ENCODE data around the gene LAD1. TPM values are rescaled to one million over a fixed set of nuclear protein-coding genes. Genes with fewer than 3 reads are reported as not detected.

The LAD1 gene
- total RNA-seq, 1 donor from 2014 or later, result not detected

GRCh38 chr1:201393076-201393475 is 6.0 kb downstream of the LAD1 start:
- H3K9me3 Mint-ChIP-seq, result no peaks in the 10 kb centered on the region
- intact Hi-C loops (cut with micrococcal nuclease), result no loop called here
- peaks cover 19% of the 10 kb centered on the region for H3K27me3 Mint-ChIP-seq
- H3K36me3 Mint-ChIP-seq (ENCODE audit: low read depth), result no peaks in the 10 kb centered on the region
- H3K27ac Mint-ChIP-seq, result no peak overlapping the region
- DNase-seq, result no peak
- no peak overlapping the region for H3K4me3 Mint-ChIP-seq
- no peaks in the 10 kb centered on the region for H3K4me1 Mint-ChIP-seq

- H3K4me3 Mint-ChIP-seq, result no peak overlapping the region
- DNase-seq, result no peak
- H3K36me3 Mint-ChIP-seq (ENCODE audit: low read depth), result no peaks in the 10 kb centered on the region
- no peaks in the 10 kb centered on the region for H3K4me1 Mint-ChIP-seq
- peaks cover 11% of the 10 kb centered on the region for H3K27me3 Mint-ChIP-seq
- H3K27ac Mint-ChIP-seq, result no peak overlapping the region
- H3K9me3 Mint-ChIP-seq, result no peaks in the 10 kb centered on the region
- intact Hi-C loops (cut with micrococcal nuclease), result no loop called here
These were observed 7.2 kb downstream of the LAD1 start for GRCh38 chr1:201391651-201392511.

GRCh38 chr1:201391225-201391624 is 7.9 kb downstream of the LAD1 start:
- no peak for DNase-seq
- no peak overlapping the region for H3K4me3 Mint-ChIP-seq
- H3K9me3 Mint-ChIP-seq, result no peaks in the 10 kb centered on the region
- H3K36me3 Mint-ChIP-seq (ENCODE audit: low read depth), result no peaks in the 10 kb centered on the region
- H3K27me3 Mint-ChIP-seq, result peaks cover 9% of the 10 kb centered on the region
- H3K4me1 Mint-ChIP-seq, result no peaks in the 10 kb centered on the region
- intact Hi-C loops (cut with micrococcal nuclease), result no loop called here
- no peak overlapping the region for H3K27ac Mint-ChIP-seq

- no peak overlapping the region for H3K27ac Mint-ChIP-seq
- no peaks in the 10 kb centered on the region for H3K36me3 Mint-ChIP-seq (ENCODE audit: low read depth)
- no peak overlapping the region for H3K4me3 Mint-ChIP-seq
- intact Hi-C loops (cut with micrococcal nuclease), result no loop called here
- no peaks in the 10 kb centered on the region for H3K9me3 Mint-ChIP-seq
- peaks cover 8% of the 10 kb centered on the region for H3K27me3 Mint-ChIP-seq
- DNase-seq, result no peak
- no peaks in the 10 kb centered on the region for H3K4me1 Mint-ChIP-seq
These were observed 10.1 kb downstream of the LAD1 start for GRCh38 chr1:201389051-201389450.

- Mint-ChIP-seq H3K4me1 (no peaks in the 10 kb centered on the region), H3K36me3 (ENCODE audit: low read depth) (no peaks in the 10 kb centered on the region), H3K9me3 (no peaks in the 10 kb centered on the region), H3K27me3 (peaks cover under 1% of the 10 kb centered on the region), H3K27ac (no peak overlapping the region), H3K4me3 (no peak overlapping the region)
- intact Hi-C loops (cut with micrococcal nuclease), result no loop called here
- no peak for DNase-seq
These were observed 12.9 kb downstream of the LAD1 start for GRCh38 chr1:201386208-201386607.

GRCh38 chr1:201385299-201385891 is 13.7 kb downstream of the LAD1 start:
- Mint-ChIP-seq H3K27me3 (no peaks in the 10 kb centered on the region), H3K4me1 (no peaks in the 10 kb centered on the region), H3K27ac (no peak overlapping the region), H3K36me3 (ENCODE audit: low read depth) (no peaks in the 10 kb centered on the region), H3K9me3 (no peaks in the 10 kb centered on the region), H3K4me3 (no peak overlapping the region)
- intact Hi-C loops (cut with micrococcal nuclease), result no loop called here
- DNase-seq, result peak; percentile 81

- no peak for DNase-seq
- H3K9me3 Mint-ChIP-seq, result no peaks in the 10 kb centered on the region
- intact Hi-C loops (cut with micrococcal nuclease), result no loop called here
- no peaks in the 10 kb centered on the region for H3K36me3 Mint-ChIP-seq (ENCODE audit: low read depth)
- no peaks in the 10 kb centered on the region for H3K27me3 Mint-ChIP-seq
- H3K4me3 Mint-ChIP-seq, result no peak overlapping the region
- no peak overlapping the region for H3K27ac Mint-ChIP-seq
- no peaks in the 10 kb centered on the region for H3K4me1 Mint-ChIP-seq
These were observed 14.7 kb downstream of the LAD1 start for GRCh38 chr1:201384406-201384782.

GRCh38 chr1:201383647-201384405 is 15.3 kb downstream of the LAD1 start:
- no peak overlapping the region for H3K4me3 Mint-ChIP-seq
- no peaks in the 10 kb centered on the region for H3K4me1 Mint-ChIP-seq
- no peaks in the 10 kb centered on the region for H3K36me3 Mint-ChIP-seq (ENCODE audit: low read depth)
- no peak for DNase-seq
- no peak overlapping the region for H3K27ac Mint-ChIP-seq
- intact Hi-C loops (cut with micrococcal nuclease), result no loop called here
- H3K27me3 Mint-ChIP-seq, result no peaks in the 10 kb centered on the region
- no peaks in the 10 kb centered on the region for H3K9me3 Mint-ChIP-seq

GRCh38 chr1:201381130-201381529 is 18.0 kb downstream of the LAD1 start:
- Mint-ChIP-seq H3K4me3 (no peak overlapping the region), H3K4me1 (no peaks in the 10 kb centered on the region), H3K27me3 (peaks cover 2% of the 10 kb centered on the region), H3K36me3 (ENCODE audit: low read depth) (no peaks in the 10 kb centered on the region), H3K27ac (no peak overlapping the region), H3K9me3 (no peaks in the 10 kb centered on the region)
- DNase-seq, result no peak
- intact Hi-C loops (cut with micrococcal nuclease), result no loop called here

GRCh38 chr1:201379733-201380242 is 19.3 kb downstream of the LAD1 start:
- no peaks in the 10 kb centered on the region for H3K4me1 Mint-ChIP-seq
- no peak overlapping the region for H3K4me3 Mint-ChIP-seq
- intact Hi-C loops (cut with micrococcal nuclease), result no loop called here
- H3K27me3 Mint-ChIP-seq, result peaks cover 2% of the 10 kb centered on the region
- DNase-seq, result no peak
- no peaks in the 10 kb centered on the region for H3K36me3 Mint-ChIP-seq (ENCODE audit: low read depth)
- no peak overlapping the region for H3K27ac Mint-ChIP-seq
- H3K9me3 Mint-ChIP-seq, result no peaks in the 10 kb centered on the region

- Mint-ChIP-seq H3K27ac (no peak overlapping the region), H3K4me3 (no peak overlapping the region), H3K4me1 (no peaks in the 10 kb centered on the region), H3K9me3 (no peaks in the 10 kb centered on the region), H3K27me3 (peaks cover 4% of the 10 kb centered on the region), H3K36me3 (ENCODE audit: low read depth) (no peaks in the 10 kb centered on the region)
- intact Hi-C loops (cut with micrococcal nuclease), result no loop called here
- DNase-seq, result no peak
These were observed 20.3 kb downstream of the LAD1 start for GRCh38 chr1:201378804-201379203.

GRCh38 chr1:201377611-201378092 is 21.5 kb downstream of the LAD1 start, which contains the start of gene TNNT2:
TNNT2 (minus strand) TSS chr1:201377680; CDS start chr1:201373254, 4,426 bp downstream.
- Mint-ChIP-seq H3K27ac (no peak within 1 kb of the TSS), H3K4me1 (no peaks in the 10 kb centered on the region), H3K27me3 (peaks cover 4% of the 10 kb centered on the region), H3K4me3 (no peak within 1 kb of the TSS), H3K9me3 (no peaks in the 10 kb centered on the region), H3K36me3 (ENCODE audit: low read depth) (no peaks in the 10 kb centered on the region)
- intact Hi-C loops (cut with micrococcal nuclease), result no loop called here
- DNase-seq, result no peak

- H3K9me3 Mint-ChIP-seq, result no peaks in the 10 kb centered on the region
- H3K36me3 Mint-ChIP-seq (ENCODE audit: low read depth), result no peaks in the 10 kb centered on the region
- H3K4me3 Mint-ChIP-seq, result no peak overlapping the region
- no peaks in the 10 kb centered on the region for H3K4me1 Mint-ChIP-seq
- peaks cover 7% of the 10 kb centered on the region for H3K27me3 Mint-ChIP-seq
- intact Hi-C loops (cut with micrococcal nuclease), result no loop called here
- H3K27ac Mint-ChIP-seq, result no peak overlapping the region
- peak; percentile 57 for DNase-seq
These were observed 22.4 kb downstream of the LAD1 start for GRCh38 chr1:201376464-201377374.
